AG09309 (cell line): ENCODE data around the gene TBC1D22A.

Source experiments
- DNase-seq: peaks from one replicate; pipeline ENCODE4 v3.0.0-alpha.2; 2010; ENCODE audit warnings: low read depth
- H3K4me3 ChIP-seq: 2 replicates; pipeline ENCODE4 v1.5.1; 2011; ENCODE audit warnings: mild to moderate bottlenecking, low read depth, low read length, moderate library complexity; ENCODE audit not compliant: control insufficient read depth
- TF ChIP-seq, protein P1 (sequence below): IDR thresholded peaks from 2 replicates; pipeline ENCODE4 v1.5.1; 2011; ENCODE audit warnings: mild to moderate bottlenecking, low read depth, low read length, inconsistent platforms; ENCODE audit not compliant: insufficient read depth, control insufficient read depth; ENCODE audit errors: missing control alignments

TBC1D22A gene

DNA sequence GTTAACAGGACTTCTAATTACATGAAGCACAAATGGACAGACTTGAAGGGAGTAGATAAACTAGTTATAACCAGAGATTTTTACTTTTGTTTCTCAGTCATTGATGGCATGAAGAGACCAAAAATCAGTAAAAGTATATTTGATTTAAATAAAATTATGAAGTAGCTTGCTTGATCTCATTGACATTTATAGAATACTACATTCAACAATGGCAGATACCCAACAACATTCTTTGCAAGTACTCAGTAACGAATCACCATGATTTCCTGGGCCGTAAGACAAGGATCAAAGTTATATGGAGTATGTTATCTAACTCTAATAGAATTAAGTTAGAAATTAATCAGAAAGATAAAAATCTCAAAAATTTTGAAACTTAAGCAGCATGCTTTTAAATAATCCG lies 317.6 kb downstream of the TBC1D22A start:
- no peak overlapping the region for H3K4me3 ChIP-seq
- no peak for DNase-seq
- TF ChIP-seq, protein P1, sequence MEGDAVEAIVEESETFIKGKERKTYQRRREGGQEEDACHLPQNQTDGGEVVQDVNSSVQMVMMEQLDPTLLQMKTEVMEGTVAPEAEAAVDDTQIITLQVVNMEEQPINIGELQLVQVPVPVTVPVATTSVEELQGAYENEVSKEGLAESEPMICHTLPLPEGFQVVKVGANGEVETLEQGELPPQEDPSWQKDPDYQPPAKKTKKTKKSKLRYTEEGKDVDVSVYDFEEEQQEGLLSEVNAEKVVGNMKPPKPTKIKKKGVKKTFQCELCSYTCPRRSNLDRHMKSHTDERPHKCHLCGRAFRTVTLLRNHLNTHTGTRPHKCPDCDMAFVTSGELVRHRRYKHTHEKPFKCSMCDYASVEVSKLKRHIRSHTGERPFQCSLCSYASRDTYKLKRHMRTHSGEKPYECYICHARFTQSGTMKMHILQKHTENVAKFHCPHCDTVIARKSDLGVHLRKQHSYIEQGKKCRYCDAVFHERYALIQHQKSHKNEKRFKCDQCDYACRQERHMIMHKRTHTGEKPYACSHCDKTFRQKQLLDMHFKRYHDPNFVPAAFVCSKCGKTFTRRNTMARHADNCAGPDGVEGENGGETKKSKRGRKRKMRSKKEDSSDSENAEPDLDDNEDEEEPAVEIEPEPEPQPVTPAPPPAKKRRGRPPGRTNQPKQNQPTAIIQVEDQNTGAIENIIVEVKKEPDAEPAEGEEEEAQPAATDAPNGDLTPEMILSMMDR, result no peak

DNA sequence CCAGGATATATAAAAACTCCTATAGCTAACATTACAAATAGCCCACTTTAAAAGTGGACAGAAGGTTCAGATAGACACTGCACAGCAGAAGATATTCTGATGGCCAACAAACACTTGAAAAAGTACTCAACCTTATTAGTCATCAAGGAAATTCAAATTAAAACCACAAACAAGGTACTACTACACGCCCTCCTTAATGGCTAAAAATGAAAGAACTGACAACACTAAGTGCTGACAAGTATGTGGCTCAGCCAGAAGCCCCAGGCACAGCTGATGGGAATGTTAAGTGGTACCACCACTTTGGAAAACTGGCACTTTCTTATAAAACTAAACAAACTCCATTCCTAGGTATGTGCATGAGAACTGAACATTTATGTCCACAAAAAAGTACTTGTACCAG lies 320.1 kb downstream of the TBC1D22A start:
- no peak overlapping the region for H3K4me3 ChIP-seq
- TF ChIP-seq, protein P1, result no peak
- no peak for DNase-seq

DNA sequence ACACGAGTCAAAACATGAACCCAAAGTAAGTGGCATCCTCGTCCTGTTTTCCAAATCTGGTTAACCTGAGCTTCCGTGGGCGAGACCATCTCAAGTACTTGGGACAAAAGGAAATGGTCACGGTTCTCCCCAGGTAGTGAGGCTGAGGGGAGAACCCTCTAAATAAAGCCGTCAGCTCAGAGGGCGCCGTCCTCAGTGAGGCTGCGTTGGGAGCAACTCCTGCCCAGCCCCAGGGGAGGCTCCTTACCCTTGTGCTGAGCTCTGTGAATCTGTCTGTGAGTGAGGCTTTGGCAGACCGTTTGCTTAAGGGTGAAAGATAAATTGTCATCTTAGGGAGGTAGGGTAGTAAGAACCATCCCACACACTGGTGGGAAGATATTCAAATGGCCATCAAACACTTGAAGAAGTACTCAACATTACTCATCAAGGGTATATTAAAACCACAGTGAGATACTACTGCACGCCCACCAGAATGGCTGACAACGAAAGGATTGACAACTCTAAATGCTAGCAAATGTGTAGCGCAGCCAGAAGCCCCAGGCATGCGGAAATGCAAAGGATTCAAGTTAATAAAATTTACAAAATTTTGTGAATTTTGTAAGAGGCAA lies 321.0 kb downstream of the TBC1D22A start:
- no peak for DNase-seq
- H3K4me3 ChIP-seq, result no peak overlapping the region
- TF ChIP-seq, protein P1, result no peak

DNA sequence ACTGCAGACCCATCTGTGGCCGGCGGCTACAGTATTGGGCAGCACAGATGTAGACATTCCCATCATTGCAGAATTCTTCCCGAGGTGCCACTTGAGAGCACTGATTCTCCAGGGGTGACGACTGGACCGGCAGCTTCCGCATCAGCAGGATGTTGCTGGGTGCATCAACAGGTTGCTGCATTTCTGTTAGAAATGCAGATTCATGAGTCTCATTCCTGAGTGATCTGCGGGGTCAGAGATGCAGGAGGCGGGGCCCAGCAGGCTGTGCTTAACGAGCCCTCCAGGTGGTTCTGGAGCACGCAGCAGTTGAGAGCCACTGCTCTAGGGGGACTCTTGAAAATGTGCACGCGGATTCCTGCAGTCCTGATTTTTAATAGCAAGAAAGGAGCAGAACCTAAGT lies 321.8 kb downstream of the TBC1D22A start:
- TF ChIP-seq, protein P1, result no peak
- H3K4me3 ChIP-seq, result no peak overlapping the region
- no peak for DNase-seq

DNA sequence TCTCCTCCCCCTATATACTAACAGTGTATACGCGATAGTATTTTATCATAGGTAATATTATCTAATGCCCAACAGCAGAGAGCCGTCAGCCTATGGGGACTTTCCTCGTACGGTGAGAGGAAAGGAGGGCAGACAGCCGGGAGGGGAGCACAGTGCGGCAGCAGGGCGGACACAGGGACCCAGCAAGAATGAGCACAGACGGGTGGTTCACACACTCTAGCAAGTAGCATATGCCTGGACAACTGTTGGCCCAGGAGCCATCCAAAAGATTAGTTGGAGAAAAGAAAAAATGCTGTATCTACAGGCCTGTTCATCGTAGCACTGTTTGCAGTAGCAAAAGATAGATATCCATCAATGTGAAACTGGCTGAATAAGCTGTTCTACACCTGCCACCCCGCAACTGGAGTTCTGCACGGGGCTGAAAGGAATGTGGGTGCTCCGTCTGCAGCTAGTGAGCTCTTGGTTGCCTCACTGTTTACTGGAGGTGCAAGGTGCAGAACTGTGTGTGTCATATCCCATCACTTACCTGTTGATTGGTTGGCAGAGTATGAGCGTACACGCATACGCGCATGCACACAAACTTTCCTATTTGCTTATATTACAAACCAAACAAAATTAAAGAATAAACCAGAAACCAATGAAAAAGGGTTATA lies 324.3 kb downstream of the TBC1D22A start:
- H3K4me3 ChIP-seq, result no peak overlapping the region
- TF ChIP-seq, protein P1, result no peak
- DNase-seq, result no peak

DNA sequence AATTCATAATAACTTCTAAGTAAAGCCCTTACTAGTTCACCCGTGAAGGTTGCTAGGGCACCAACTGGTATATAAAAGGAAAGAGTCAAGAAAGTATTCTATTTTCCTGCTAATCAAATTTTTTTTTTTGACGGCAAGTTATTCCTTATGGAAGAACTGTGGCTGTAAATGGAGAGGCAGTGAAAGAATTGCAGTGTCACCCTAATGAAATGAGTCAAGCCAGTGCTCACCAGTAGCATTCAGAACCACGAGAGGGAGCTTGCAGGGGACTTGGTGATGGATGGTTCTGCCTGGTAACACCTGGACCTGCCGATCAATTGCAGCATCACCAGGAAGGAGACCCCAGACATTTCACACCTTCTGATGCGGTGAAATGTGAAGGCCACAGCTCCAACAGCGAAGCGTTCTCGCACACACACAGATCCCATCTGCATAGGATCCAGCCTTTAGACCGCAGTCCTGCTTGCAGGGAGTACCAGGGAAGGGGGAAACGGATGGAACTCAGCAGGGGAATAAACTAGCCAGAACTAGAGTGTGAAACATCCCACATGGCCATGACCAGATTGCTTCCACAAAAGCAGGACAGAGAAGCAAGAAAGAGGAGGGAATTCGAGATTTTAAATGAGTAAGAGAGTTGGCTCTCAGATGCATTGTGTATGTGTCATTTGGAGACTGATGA lies 326.2 kb downstream of the TBC1D22A start:
- TF ChIP-seq, protein P1, result no peak
- DNase-seq, result no peak
- H3K4me3 ChIP-seq, result no peak overlapping the region
